Measurements from ENCODE around the gene SPACA5B. TPM values are rescaled to one million over a fixed set of nuclear protein-coding genes. Genes with fewer than 3 reads are reported as not detected.
"Not testable (repeated sequence)": the region's sequence is repeated elsewhere in the genome, so short reads cannot be mapped to it uniquely, and the experiment has no call there.

Gene SPACA5B
- total RNA-seq: not detected

- H3K27me3 Mint-ChIP-seq (ENCODE audit: low read depth); DNase-seq; H3K27ac Mint-ChIP-seq; ATAC-seq; H3K9me3 Mint-ChIP-seq (ENCODE audit: insufficient read depth); H3K4me3 Mint-ChIP-seq; POLR2A ChIA-PET; H3K4me1 Mint-ChIP-seq (ENCODE audit: low read depth); H3K36me3 Mint-ChIP-seq (ENCODE audit: low read depth); CTCF ChIA-PET: not testable (repeated sequence)
Measured at GRCh38 chrX:48130326-48130725, at the start of gene SPACA5B. SPACA5B (plus strand) TSS chrX:48130626; CDS start chrX:48130688, 62 bp downstream.

- peak; percentile 81 for ATAC-seq
- POLR2A ChIA-PET: no interaction called here
- Mint-ChIP-seq H3K4me3 (no peak overlapping the region), H3K36me3 (ENCODE audit: low read depth) (no peaks in the 10 kb centered on the region), H3K9me3 (ENCODE audit: insufficient read depth) (no peaks in the 10 kb centered on the region), H3K4me1 (ENCODE audit: low read depth) (peaks cover 2% of the 10 kb centered on the region), H3K27ac (no peak overlapping the region), H3K27me3 (ENCODE audit: low read depth) (no peaks in the 10 kb centered on the region)
- CTCF ChIA-PET: interaction anchor here (1.0 to 2.4 kb wide), 6 partner anchors 9 to 456 kb away, joined by 3 to 10 read pairs (median 3); partner anchors contain the start of gene TBC1D25
- peak; percentile 62 for DNase-seq
Measured at GRCh38 chrX:48083212-48083611, 47.2 kb upstream of the SPACA5B start.

- Mint-ChIP-seq H3K27me3 (ENCODE audit: low read depth) (no peaks in the 10 kb centered on the region), H3K36me3 (ENCODE audit: low read depth) (no peaks in the 10 kb centered on the region), H3K9me3 (ENCODE audit: insufficient read depth) (no peaks in the 10 kb centered on the region), H3K4me3 (no peak overlapping the region), H3K4me1 (ENCODE audit: low read depth) (peaks cover 2% of the 10 kb centered on the region), H3K27ac (no peak overlapping the region)
- ATAC-seq (no peak), DNase-seq (no peak)
- POLR2A ChIA-PET: no interaction called here
- CTCF ChIA-PET: interaction anchor here (1.0 to 2.4 kb wide), 5 partner anchors 10 to 456 kb away, joined by 3 to 10 read pairs (median 3); partner anchors contain the start of gene TBC1D25
Measured at GRCh38 chrX:48083706-48084105, 46.7 kb upstream of the SPACA5B start.

GRCh38 chrX:48086082-48086481 lies 44.3 kb upstream of the SPACA5B start:
- Mint-ChIP-seq H3K27me3 (ENCODE audit: low read depth) (no peaks in the 10 kb centered on the region), H3K27ac (no peak overlapping the region), H3K36me3 (ENCODE audit: low read depth) (no peaks in the 10 kb centered on the region), H3K4me1 (ENCODE audit: low read depth) (peaks cover 2% of the 10 kb centered on the region), H3K4me3 (no peak overlapping the region), H3K9me3 (ENCODE audit: insufficient read depth) (no peaks in the 10 kb centered on the region)
- ChIA-PET POLR2A (no interaction called here), CTCF (no interaction called here)
- no peak for ATAC-seq
- no peak for DNase-seq

GRCh38 chrX:48090123-48090522 lies 40.3 kb upstream of the SPACA5B start:
- Mint-ChIP-seq H3K4me1 (ENCODE audit: low read depth) (no peaks in the 10 kb centered on the region), H3K27ac (no peak overlapping the region), H3K9me3 (ENCODE audit: insufficient read depth) (no peaks in the 10 kb centered on the region), H3K4me3 (no peak overlapping the region), H3K27me3 (ENCODE audit: low read depth) (no peaks in the 10 kb centered on the region), H3K36me3 (ENCODE audit: low read depth) (no peaks in the 10 kb centered on the region)
- POLR2A ChIA-PET: no interaction called here
- DNase-seq (no peak), ATAC-seq (no peak)
- CTCF ChIA-PET: no interaction called here

- H3K36me3 Mint-ChIP-seq (ENCODE audit: low read depth); H3K9me3 Mint-ChIP-seq (ENCODE audit: insufficient read depth); H3K27me3 Mint-ChIP-seq (ENCODE audit: low read depth); H3K4me1 Mint-ChIP-seq (ENCODE audit: low read depth); ATAC-seq; CTCF ChIA-PET; H3K4me3 Mint-ChIP-seq; H3K27ac Mint-ChIP-seq; POLR2A ChIA-PET; DNase-seq: not testable (repeated sequence)
Measured at GRCh38 chrX:48092558-48092957, 37.9 kb upstream of the SPACA5B start.

GRCh38 chrX:48101443-48101842 lies 29.0 kb upstream of the SPACA5B start:
- Mint-ChIP-seq H3K36me3 (ENCODE audit: low read depth) (no peaks in the 10 kb centered on the region), H3K4me1 (ENCODE audit: low read depth) (no peaks in the 10 kb centered on the region), H3K4me3 (no peak overlapping the region), H3K27me3 (ENCODE audit: low read depth) (no peaks in the 10 kb centered on the region), H3K27ac (no peak overlapping the region), H3K9me3 (ENCODE audit: insufficient read depth) (no peaks in the 10 kb centered on the region)
- ATAC-seq: no peak
- DNase-seq: no peak
- POLR2A ChIA-PET: no interaction called here
- CTCF ChIA-PET: no interaction called here

- ChIA-PET POLR2A (no interaction called here), CTCF (no interaction called here)
- H3K4me3 Mint-ChIP-seq: no peak overlapping the region
- no peaks in the 10 kb centered on the region for H3K27me3 Mint-ChIP-seq (ENCODE audit: low read depth)
- no peak for DNase-seq
- H3K9me3 Mint-ChIP-seq (ENCODE audit: insufficient read depth): no peaks in the 10 kb centered on the region
- ATAC-seq: no peak
- no peaks in the 10 kb centered on the region for H3K36me3 Mint-ChIP-seq (ENCODE audit: low read depth)
- no peak overlapping the region for H3K27ac Mint-ChIP-seq
- H3K4me1 Mint-ChIP-seq (ENCODE audit: low read depth): no peaks in the 10 kb centered on the region
Measured at GRCh38 chrX:48102874-48103374, 27.5 kb upstream of the SPACA5B start.

GRCh38 chrX:48107717-48108116 lies 22.7 kb upstream of the SPACA5B start:
- CTCF ChIA-PET: no interaction called here
- no peaks in the 10 kb centered on the region for H3K36me3 Mint-ChIP-seq (ENCODE audit: low read depth)
- DNase-seq: no peak
- no peak overlapping the region for H3K27ac Mint-ChIP-seq
- H3K9me3 Mint-ChIP-seq (ENCODE audit: insufficient read depth): no peaks in the 10 kb centered on the region
- no peak overlapping the region for H3K4me3 Mint-ChIP-seq
- no peak for ATAC-seq
- H3K27me3 Mint-ChIP-seq (ENCODE audit: low read depth): no peaks in the 10 kb centered on the region
- H3K4me1 Mint-ChIP-seq (ENCODE audit: low read depth): no peaks in the 10 kb centered on the region
- POLR2A ChIA-PET: no interaction called here

- DNase-seq; ATAC-seq; H3K9me3 Mint-ChIP-seq (ENCODE audit: insufficient read depth); H3K36me3 Mint-ChIP-seq (ENCODE audit: low read depth); CTCF ChIA-PET; H3K4me3 Mint-ChIP-seq; POLR2A ChIA-PET; H3K27me3 Mint-ChIP-seq (ENCODE audit: low read depth); H3K4me1 Mint-ChIP-seq (ENCODE audit: low read depth); H3K27ac Mint-ChIP-seq: not testable (repeated sequence)
Measured at GRCh38 chrX:48125286-48125685, 5.1 kb upstream of the SPACA5B start.

GRCh38 chrX:48132308-48132844 lies 1.9 kb downstream of the SPACA5B start:
- H3K27me3 Mint-ChIP-seq (ENCODE audit: low read depth); H3K36me3 Mint-ChIP-seq (ENCODE audit: low read depth); H3K4me3 Mint-ChIP-seq; DNase-seq; H3K27ac Mint-ChIP-seq; POLR2A ChIA-PET; H3K9me3 Mint-ChIP-seq (ENCODE audit: insufficient read depth); CTCF ChIA-PET; H3K4me1 Mint-ChIP-seq (ENCODE audit: low read depth); ATAC-seq: not testable (repeated sequence)

- H3K36me3 Mint-ChIP-seq (ENCODE audit: low read depth); H3K4me3 Mint-ChIP-seq; ATAC-seq; DNase-seq; POLR2A ChIA-PET; H3K9me3 Mint-ChIP-seq (ENCODE audit: insufficient read depth); H3K27me3 Mint-ChIP-seq (ENCODE audit: low read depth); CTCF ChIA-PET; H3K27ac Mint-ChIP-seq: not testable (repeated sequence)
- peaks cover 11% of the 10 kb centered on the region for H3K4me1 Mint-ChIP-seq (ENCODE audit: low read depth)
Measured at GRCh38 chrX:48139076-48139475, 8.7 kb downstream of the SPACA5B start.

Measured in activated CD8-positive, alpha-beta T cell treated with anti-CD3 and anti-CD28 coated beads, Interleukin-2, amount 10 ng/mL, durations not matched to agents 7 days and 5 days (primary cell).